Osteocyte (in vitro differentiated cells): ENCODE measurements around the gene NEDD8. TPM values are rescaled to one million over a fixed set of nuclear protein-coding genes. Genes with fewer than 3 reads are reported as not detected.

Source experiments
- DNase-seq: peaks from one replicate; pipeline ENCODE4 v3.0.0; 2021; ENCODE audit warnings: mixed read lengths; ENCODE audit not compliant: unreplicated experiment; ENCODE audit errors: extremely low spot score
- H3K27ac Mint-ChIP-seq: one replicate; pipeline ENCODE4 v1.8.0; 2021; ENCODE audit warnings: mild to moderate bottlenecking, mixed read lengths; ENCODE audit not compliant: unreplicated experiment
- H3K27me3 Mint-ChIP-seq: one replicate; pipeline ENCODE4 v1.8.0; 2021; ENCODE audit warnings: mixed read lengths; ENCODE audit not compliant: unreplicated experiment
- H3K36me3 Mint-ChIP-seq: one replicate; pipeline ENCODE4 v1.8.0; 2021; ENCODE audit warnings: mixed read lengths; ENCODE audit not compliant: unreplicated experiment
- H3K4me1 Mint-ChIP-seq: one replicate; pipeline ENCODE4 v1.8.0; 2021; ENCODE audit warnings: mixed read lengths; ENCODE audit not compliant: unreplicated experiment
- H3K4me3 Mint-ChIP-seq: one replicate; pipeline ENCODE4 v1.8.0; 2021; ENCODE audit warnings: mild to moderate bottlenecking, moderate library complexity, mixed read lengths; ENCODE audit not compliant: unreplicated experiment
- H3K9me3 Mint-ChIP-seq: one replicate; pipeline ENCODE4 v1.8.0; 2021; ENCODE audit warnings: mixed read lengths; ENCODE audit not compliant: unreplicated experiment
- total RNA-seq: library from RNA; stranded (reverse); gene quantifications from 2 replicates; pipeline ENCODE4 v1.2.1, GENCODE V29; 2021
- TF ChIP-seq, protein P1 (sequence below): fragments of 200-600 bp; sonication (generic); IDR thresholded peaks from 2 replicates; pipeline ENCODE4 v1.5.0; 2021; ENCODE audit warnings: antibody characterized with exemption, mild to moderate bottlenecking, moderate library complexity

The NEDD8 gene
- total RNA-seq, 1 donor from 2014 or later: 158 TPM

- Mint-ChIP-seq H3K4me3 (no peak within 1 kb of the TSS), H3K36me3 (peaks cover 9% of the 10 kb centered on the region), H3K4me1 (peaks cover 13% of the 10 kb centered on the region), H3K27ac (no peak within 1 kb of the TSS), H3K27me3 (no peaks in the 10 kb centered on the region), H3K9me3 (no peaks in the 10 kb centered on the region)
- TF ChIP-seq, protein P1, sequence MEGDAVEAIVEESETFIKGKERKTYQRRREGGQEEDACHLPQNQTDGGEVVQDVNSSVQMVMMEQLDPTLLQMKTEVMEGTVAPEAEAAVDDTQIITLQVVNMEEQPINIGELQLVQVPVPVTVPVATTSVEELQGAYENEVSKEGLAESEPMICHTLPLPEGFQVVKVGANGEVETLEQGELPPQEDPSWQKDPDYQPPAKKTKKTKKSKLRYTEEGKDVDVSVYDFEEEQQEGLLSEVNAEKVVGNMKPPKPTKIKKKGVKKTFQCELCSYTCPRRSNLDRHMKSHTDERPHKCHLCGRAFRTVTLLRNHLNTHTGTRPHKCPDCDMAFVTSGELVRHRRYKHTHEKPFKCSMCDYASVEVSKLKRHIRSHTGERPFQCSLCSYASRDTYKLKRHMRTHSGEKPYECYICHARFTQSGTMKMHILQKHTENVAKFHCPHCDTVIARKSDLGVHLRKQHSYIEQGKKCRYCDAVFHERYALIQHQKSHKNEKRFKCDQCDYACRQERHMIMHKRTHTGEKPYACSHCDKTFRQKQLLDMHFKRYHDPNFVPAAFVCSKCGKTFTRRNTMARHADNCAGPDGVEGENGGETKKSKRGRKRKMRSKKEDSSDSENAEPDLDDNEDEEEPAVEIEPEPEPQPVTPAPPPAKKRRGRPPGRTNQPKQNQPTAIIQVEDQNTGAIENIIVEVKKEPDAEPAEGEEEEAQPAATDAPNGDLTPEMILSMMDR: no peak
- DNase-seq: no peak
Observed at GRCh38 chr14:24262821-24263733, 30.9 kb upstream of the NEDD8 start, which contains the start of gene TGM1. Gene TGM1, minus strand, starts transcription at chr14:24263177. Its CDS starts 825 bp downstream, at chr14:24262352.

DNA sequence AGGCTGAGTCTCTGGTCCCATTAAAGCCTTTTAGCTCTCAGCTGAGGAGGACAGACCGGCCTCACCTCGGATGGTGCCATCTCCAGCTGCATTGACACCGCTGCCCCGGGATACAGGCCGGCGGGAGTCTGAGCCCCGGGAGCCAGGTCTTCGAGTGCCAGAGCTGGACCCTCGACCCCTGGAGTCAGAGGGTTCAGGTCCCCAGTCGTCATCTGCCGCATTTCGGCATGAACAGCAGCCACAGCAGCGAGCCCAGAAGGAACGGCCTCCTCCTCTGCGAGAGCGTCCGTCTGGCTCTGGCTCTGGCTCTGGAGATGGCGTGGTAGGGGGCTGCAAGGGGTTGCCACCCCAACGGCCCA is 29.8 kb upstream of the NEDD8 start:
- Mint-ChIP-seq H3K4me3 (no peak overlapping the region), H3K9me3 (no peaks in the 10 kb centered on the region), H3K27me3 (no peaks in the 10 kb centered on the region), H3K27ac (no peak overlapping the region), H3K36me3 (peaks cover 4% of the 10 kb centered on the region), H3K4me1 (peaks cover 13% of the 10 kb centered on the region)
- no peak for DNase-seq
- TF ChIP-seq, protein P1: no peak

GRCh38 chr14:24261256-24261968 is 29.2 kb upstream of the NEDD8 start:
- Mint-ChIP-seq H3K4me1 (peaks cover 13% of the 10 kb centered on the region), H3K27ac (no peak overlapping the region), H3K36me3 (no peaks in the 10 kb centered on the region), H3K27me3 (no peaks in the 10 kb centered on the region), H3K4me3 (no peak overlapping the region), H3K9me3 (no peaks in the 10 kb centered on the region)
- DNase-seq: no peak
- TF ChIP-seq, protein P1: no peak

DNA sequence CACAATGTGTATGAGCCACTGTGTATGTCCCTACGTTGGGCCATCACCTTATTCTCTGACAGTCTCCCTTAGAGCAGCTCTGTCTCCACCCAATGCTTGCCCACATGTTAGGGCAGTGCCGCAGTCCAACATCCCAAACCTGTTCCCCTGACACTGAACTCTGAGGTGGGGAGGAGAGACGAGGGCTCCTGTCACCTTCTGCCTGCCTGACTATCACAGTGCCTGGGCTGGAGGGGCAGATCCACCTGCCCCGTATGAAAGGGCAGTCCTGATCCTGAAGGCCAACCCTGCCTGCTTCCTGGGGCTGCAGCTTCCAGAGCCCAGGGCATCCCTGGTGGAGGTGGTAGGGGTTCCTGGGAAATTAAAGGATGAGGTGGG is 28.6 kb upstream of the NEDD8 start:
- peaks cover 13% of the 10 kb centered on the region for H3K4me1 Mint-ChIP-seq
- no peaks in the 10 kb centered on the region for H3K9me3 Mint-ChIP-seq
- H3K27me3 Mint-ChIP-seq: no peaks in the 10 kb centered on the region
- no peak overlapping the region for H3K4me3 Mint-ChIP-seq
- H3K27ac Mint-ChIP-seq: no peak overlapping the region
- no peaks in the 10 kb centered on the region for H3K36me3 Mint-ChIP-seq
- TF ChIP-seq, protein P1: no peak
- no peak for DNase-seq
